Nephron (organoid): ENCODE data around the gene KSR1.

Source experiments
- H3K27ac Mint-ChIP-seq, 3 experiments: 2 replicates each; pipeline ENCODE4 v1.8.0; 2020; ENCODE audit warnings: mixed read lengths in 3 of 3, mild to moderate bottlenecking in 2 of 3, moderate library complexity in 1 of 3
- H3K27me3 Mint-ChIP-seq: 2 replicates; pipeline ENCODE4 v1.8.0; 2021; ENCODE audit warnings: low read depth, mild to moderate bottlenecking, moderate library complexity, mixed read lengths
- H3K36me3 Mint-ChIP-seq: 2 replicates; pipeline ENCODE4 v1.8.0; 2020; ENCODE audit warnings: low read depth, mixed read lengths
- H3K4me1 Mint-ChIP-seq: 2 replicates; pipeline ENCODE4 v1.8.0; 2020; ENCODE audit warnings: mixed read lengths
- H3K4me3 Mint-ChIP-seq, 3 experiments: 2 replicates each; pipeline ENCODE4 v1.8.0; 2020; ENCODE audit warnings: mild to moderate bottlenecking in 3 of 3, mixed read lengths in 3 of 3, moderate library complexity in 2 of 3
- H3K9me3 Mint-ChIP-seq: 2 replicates; pipeline ENCODE4 v1.8.0; 2020; ENCODE audit warnings: mixed read lengths
- TF ChIP-seq, protein P1 (sequence below), 3 experiments: fragments of 200-600 bp; sonication (generic); IDR thresholded peaks; one replicate each; pipeline ENCODE4 v1.5.0; 2021; ENCODE audit warnings: antibody characterized with exemption in 3 of 3; ENCODE audit not compliant: unreplicated experiment in 3 of 3

Gene KSR1

DNA sequence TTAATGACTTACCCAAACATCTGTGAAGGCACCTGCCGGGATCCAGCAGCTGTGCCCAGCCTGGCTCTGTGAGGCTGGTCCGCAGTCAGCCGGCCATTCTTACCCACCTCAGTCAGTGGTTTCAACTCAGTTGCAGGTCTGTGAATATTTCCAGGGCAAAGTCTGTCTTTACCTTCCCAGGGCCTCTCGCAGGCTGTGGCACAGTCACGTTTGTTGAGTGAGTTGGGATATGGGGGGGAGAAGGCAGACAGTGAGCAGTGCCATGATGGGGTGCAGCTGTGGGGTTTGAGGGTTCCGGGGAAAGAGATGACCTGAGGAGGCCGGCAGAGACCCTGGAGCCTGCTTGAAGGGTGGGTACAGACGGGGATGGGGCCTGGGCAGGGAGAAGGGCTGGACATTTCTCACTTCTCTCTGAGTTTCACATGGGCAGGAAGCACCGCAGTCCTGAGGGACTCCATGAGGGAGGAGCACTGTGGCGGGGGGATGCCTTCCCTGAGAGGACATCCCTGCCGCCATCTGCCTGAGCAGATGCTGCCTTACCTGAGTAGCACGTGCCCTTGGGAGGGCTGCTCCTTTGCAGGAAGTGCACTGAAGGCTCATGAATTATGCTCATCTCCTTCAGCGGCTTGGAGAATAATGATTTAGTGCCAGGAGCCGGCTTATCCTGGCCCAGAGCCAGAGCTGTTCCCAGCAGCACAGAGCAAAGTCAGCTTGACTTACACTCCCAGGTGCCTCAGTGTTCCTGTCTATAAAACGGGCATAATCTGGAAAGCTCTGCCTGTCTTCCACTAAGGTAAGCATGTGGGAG lies 48.1 kb downstream of the KSR1 start:
- no peaks in the 10 kb centered on the region for H3K27me3 Mint-ChIP-seq
- no peak overlapping the region for H3K4me3 Mint-ChIP-seq
- peaks cover 11% of the 10 kb centered on the region for H3K9me3 Mint-ChIP-seq
- TF ChIP-seq, protein P1, sequence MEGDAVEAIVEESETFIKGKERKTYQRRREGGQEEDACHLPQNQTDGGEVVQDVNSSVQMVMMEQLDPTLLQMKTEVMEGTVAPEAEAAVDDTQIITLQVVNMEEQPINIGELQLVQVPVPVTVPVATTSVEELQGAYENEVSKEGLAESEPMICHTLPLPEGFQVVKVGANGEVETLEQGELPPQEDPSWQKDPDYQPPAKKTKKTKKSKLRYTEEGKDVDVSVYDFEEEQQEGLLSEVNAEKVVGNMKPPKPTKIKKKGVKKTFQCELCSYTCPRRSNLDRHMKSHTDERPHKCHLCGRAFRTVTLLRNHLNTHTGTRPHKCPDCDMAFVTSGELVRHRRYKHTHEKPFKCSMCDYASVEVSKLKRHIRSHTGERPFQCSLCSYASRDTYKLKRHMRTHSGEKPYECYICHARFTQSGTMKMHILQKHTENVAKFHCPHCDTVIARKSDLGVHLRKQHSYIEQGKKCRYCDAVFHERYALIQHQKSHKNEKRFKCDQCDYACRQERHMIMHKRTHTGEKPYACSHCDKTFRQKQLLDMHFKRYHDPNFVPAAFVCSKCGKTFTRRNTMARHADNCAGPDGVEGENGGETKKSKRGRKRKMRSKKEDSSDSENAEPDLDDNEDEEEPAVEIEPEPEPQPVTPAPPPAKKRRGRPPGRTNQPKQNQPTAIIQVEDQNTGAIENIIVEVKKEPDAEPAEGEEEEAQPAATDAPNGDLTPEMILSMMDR (IDR thresholded peaks at IDR 0.05; ENCODE audit: unreplicated experiment in 3 of 3), result no peak
- peak overlapping the region; percentile 57 to 95 (median 89) for H3K27ac Mint-ChIP-seq
- peaks cover 14% of the 10 kb centered on the region for H3K36me3 Mint-ChIP-seq
- H3K4me1 Mint-ChIP-seq, result peaks cover 44% of the 10 kb centered on the region

DNA sequence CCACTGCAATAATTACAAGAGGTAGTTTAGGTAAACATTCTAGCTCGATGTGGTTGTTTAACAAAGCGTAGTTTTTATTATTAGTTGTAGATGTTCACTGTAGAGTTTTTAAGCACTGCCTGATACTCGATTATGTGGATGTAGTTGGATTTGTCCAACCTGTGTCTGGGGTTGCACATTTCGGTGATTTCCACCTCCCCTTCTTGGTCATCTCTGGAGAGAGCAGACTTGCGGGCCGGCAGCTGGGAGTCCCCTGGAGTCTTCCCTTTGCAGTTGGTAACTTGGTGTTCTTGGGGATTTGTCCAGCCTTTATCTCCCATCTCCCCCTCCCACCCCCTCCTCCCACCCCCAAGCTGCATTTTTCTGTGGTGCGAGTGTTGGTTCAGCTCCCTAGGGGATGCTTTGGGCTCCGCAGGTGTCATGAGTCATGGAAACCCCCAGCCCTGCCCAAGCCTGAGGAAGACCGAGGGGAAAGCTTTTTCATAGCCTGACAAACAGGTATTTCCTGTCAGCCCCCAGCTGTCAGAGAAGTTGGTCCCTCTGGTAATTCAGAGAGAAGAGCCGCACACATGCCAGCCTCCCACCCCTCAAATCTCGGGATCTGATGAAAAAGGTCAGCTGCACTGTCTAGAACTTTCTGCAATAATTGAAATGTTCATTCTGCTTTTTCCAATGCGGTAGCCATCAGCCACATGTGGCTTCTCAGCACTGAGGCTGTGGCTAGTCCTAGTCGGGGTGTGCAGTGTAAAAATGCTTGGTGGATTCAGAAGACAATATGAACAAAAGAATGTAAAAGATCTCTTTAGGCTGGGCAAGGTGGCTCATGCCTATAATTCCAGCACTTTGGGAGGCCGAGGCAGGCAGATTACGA lies 50.3 kb downstream of the KSR1 start:
- no peak overlapping the region for H3K4me3 Mint-ChIP-seq
- H3K27me3 Mint-ChIP-seq, result no peaks in the 10 kb centered on the region
- peak overlapping the region; percentile 10 to 60 (median 54) for H3K27ac Mint-ChIP-seq
- H3K9me3 Mint-ChIP-seq, result peaks cover 2% of the 10 kb centered on the region
- peaks cover 55% of the 10 kb centered on the region for H3K4me1 Mint-ChIP-seq
- peaks cover 3% of the 10 kb centered on the region for H3K36me3 Mint-ChIP-seq
- TF ChIP-seq, protein P1 (IDR thresholded peaks at IDR 0.05; ENCODE audit: unreplicated experiment in 3 of 3), result no peak

DNA sequence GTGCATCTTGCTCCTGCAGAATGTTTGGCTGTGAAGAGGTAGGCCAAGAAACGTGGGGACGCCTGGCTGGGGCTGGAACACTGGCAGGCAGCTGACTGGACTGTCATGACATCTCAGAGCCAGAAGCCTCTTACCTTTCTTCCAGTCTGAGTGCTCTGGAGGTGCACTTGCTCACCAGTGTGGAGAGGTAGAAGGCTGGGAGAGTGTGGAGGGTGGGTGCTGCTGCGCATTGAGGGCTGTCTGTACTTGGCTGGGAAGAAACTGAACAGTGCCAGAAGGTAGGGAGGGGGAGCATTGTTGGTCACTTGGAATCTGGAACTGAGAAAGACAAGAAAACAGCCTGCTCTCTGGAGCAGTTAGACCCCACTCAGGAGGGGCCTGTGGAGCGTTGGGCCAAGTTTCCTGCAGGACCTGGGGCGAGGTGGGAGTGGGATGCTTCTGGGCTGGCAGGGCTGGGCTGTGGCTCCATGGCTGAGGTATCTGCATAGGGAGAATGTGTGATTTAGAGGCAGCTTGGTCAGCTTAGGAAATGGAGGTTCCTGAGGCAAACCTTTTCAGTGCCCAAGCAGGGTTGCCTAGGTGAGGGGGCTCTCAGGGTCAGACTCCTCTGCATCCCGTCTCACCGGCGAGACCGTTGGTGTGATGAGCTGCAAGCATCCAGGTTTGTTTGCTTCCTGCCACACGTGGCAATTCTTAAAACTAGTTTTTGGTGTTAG lies 55.1 kb downstream of the KSR1 start:
- Mint-ChIP-seq H3K4me3 (no peak overlapping the region), H3K4me1 (peaks cover 30% of the 10 kb centered on the region), H3K27me3 (peaks cover 3% of the 10 kb centered on the region), H3K27ac (peak overlapping the region in 2 of 3 experiments; percentile 61 to 84), H3K9me3 (no peaks in the 10 kb centered on the region), H3K36me3 (no peaks in the 10 kb centered on the region)
- TF ChIP-seq, protein P1 (IDR thresholded peaks at IDR 0.05; ENCODE audit: unreplicated experiment in 3 of 3), result no peak

DNA sequence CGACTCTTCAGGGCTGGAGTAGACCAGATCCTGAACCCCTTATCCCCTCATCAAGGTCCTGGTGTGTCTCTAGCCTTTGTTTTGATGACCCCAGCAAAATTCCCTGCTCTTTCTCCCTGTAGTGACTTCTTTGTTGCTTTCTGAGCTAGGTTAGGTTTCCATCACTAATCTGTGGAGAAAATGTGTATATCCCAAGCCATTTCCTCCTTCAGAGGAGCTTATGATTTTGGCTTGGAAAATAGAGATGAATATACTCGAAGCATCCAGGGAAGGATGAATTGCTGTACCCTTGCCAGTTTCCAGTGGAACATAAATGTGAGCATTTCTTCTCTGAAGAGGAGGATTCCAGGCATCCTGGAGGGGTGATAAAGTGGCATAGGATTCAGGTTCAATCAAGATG lies 55.8 kb downstream of the KSR1 start:
- TF ChIP-seq, protein P1 (IDR thresholded peaks at IDR 0.05; ENCODE audit: unreplicated experiment in 3 of 3), result no peak
- H3K9me3 Mint-ChIP-seq, result no peaks in the 10 kb centered on the region
- peaks cover 24% of the 10 kb centered on the region for H3K4me1 Mint-ChIP-seq
- H3K36me3 Mint-ChIP-seq, result no peaks in the 10 kb centered on the region
- no peak overlapping the region for H3K4me3 Mint-ChIP-seq
- H3K27me3 Mint-ChIP-seq, result peaks cover 3% of the 10 kb centered on the region
- H3K27ac Mint-ChIP-seq, result peak overlapping the region in 2 of 3 experiments; percentile 56 to 84

DNA sequence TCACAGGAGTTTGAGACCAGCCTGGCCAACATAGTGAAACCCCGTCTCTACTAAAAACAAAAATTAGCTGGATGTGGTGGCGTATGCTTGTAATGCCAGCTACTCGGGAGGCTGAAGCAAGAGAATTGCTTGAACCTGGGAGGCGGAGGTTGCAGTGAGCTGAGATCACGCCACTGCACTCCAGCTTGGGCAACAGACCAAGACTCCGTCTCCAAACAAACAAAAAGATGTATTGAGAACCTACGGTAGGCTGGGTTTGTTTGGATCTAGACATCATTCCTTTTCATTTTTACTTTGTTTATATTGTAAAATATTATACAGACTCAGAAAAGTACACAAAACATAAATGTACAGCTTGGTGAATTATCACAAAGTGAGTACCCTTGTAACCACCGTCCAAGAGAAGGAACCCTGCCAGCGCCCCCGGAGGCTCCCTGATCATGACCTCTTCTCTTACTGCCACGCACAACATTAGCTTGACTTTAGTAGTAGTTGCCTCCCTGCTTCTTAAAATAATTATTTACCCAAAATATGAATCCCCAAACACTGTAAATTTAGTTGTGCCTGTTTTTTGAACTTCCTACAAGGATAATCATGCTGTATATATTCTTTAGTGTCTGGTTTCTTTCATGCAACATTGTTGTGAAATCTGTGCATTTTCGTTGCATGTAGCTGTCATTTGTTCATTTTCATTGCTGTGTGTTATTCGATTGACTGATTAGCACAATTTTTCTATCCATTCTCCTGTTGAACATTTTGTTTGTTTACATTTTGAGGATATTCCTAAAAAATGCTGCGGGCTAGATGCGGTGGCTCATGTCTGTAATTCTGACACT lies 56.5 kb downstream of the KSR1 start:
- peak overlapping the region in 2 of 3 experiments; percentile 0 to 84 for H3K27ac Mint-ChIP-seq
- H3K4me1 Mint-ChIP-seq, result peaks cover 24% of the 10 kb centered on the region
- H3K27me3 Mint-ChIP-seq, result peaks cover 3% of the 10 kb centered on the region
- H3K36me3 Mint-ChIP-seq, result no peaks in the 10 kb centered on the region
- TF ChIP-seq, protein P1 (IDR thresholded peaks at IDR 0.05; ENCODE audit: unreplicated experiment in 3 of 3), result no peak
- no peak overlapping the region for H3K4me3 Mint-ChIP-seq
- no peaks in the 10 kb centered on the region for H3K9me3 Mint-ChIP-seq
